KG1 (cell line): Measurements from ENCODE around the gene GNA12.

Source experiments
- DNase-seq: peaks from one replicate; lab custom pipeline; 2025; lab: John Stamatoyannopoulos, UW

Gene GNA12

DNA sequence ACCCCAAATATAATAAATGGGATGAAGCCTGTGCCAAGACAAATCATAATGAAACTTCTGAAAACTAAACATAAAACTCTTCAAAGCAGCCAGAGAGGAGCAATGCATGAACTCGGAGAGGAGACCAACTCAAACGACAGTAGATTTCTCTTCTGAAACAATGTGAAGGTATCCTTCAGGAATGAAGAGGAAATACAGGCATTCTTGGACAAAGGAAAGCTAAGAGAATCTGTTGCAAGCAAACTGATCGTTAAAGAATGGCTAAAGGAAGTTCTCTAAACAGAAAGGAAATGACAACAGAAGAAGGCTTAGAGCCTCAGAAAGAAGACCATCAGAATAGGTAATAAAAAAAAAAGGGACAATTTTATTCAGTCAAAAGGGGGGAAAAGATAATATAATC is 6.6 kb downstream of the GNA12 start:
- DNase-seq = no peak

DNA sequence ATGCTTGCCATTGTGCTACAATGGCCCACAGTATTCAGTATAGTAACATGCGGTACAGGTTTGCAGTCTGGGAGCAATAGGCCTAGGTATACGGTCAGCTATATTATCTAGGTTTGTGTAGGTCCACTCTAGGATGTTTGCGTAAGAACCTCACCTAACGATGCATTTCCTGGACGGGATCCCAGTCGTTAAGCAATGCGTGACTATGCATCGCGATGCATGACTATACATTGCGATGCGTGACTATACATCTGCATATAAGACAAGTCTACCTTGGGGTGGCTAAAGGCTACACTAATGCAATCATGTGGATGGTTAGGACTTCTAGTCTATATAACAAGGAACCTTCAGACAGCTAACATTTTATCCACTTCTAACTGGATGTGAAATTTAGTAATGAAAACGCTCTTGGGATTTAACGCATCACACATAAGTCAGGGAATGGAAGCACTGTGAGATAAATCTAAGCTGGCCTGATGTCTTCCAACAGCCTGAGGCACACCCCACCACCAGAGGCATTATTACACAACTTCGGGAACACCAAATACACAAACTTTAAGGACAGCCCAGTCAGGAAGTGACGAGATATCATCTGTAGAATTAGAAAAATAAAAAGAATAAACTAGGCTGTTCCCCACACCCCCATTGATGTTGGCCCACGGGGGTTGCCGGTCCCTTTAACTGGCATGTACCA is 9.2 kb downstream of the GNA12 start:
- DNase-seq = no peak

DNA sequence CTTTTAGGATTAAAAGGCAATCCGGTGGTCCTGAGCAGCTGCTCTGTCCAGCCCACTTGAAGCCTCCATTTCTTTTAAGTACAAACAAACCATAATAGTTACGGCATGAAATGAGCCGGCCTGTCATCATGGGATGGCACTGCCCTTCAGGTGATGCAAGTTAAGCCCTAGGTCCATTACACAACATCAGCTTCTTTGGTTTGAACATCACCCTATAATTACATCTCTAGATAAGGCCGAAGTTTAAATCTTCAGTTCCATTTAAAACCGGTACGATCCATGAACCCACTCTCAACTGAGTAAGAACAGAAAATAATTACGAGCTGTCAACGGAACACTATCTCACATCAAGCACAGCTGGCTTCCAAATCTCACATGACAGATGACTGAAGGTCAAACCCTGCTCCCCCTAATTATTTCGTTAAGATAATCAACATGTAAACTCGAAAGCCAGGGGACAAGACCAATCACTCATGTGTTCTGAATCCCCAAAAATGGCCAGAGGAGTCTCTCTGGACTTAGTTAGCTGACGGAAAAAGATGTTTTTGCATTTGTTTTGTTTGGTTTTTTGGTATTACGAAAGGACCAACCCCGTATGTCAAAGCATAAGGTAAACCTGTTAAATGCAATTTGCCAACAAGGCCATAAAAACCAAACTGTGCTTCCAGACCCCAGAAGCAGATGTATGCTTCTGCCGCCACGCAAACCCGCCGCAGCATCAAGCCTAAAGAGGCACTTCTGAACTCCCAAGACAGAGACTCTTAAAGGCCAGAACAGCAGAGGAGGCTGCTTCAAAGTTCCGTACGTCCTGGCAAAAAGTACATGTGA is 10.8 kb downstream of the GNA12 start:
- no peak for DNase-seq

DNA sequence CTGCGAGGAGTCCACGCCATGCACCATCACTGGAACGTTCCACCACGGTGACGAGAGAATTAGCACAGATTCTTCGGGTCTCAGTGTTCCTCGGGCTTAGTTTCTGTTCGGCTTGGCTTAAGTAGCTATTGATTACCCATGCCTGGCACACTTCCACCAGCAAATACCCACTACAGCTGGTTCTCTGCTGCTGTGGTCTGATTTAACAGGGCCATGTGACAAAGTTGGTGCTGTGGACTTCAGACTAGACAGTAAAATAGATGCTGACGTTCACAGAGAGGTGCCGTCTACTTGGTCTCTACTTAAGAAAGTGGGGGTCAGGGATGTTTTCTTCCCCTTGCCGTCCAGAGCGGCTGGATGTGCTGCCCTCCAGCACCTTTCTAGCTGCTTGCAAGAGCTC is 11.6 kb downstream of the GNA12 start:
- no peak for DNase-seq

DNA sequence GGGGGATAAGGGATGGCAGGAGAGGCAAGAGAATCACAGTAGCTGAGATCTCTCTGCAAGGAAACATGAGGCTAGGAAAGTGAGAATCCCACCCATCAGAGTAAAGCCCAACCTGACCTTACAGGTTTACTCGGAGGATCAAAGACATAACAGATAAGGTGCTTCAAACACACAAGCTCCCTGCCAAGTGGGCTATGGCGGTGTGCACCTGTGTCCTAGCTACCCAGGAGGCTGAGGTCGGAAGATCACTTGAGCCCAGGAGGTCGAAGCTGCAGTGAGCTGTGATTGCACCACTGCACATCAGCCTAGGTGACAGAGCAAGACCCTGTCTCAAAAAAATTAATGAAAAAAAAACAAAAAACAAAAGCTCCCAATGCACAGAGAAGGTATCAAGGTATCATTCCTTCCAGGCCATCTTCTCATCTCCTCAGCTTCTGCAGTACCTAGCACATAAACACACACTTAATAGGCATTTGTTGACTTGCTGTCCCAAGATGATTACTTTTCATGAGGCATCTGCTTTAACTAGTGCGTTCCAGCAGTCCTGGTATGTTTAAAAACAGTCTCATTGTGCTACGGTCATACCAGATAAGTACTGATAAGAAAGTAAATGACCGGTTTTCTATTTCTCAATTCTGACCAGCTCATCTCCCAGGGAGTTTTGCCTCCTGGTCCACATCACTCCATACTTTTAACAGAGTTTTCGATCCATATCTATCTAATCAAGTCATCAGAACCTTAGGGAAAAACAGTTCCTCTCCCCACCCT is 13.3 kb downstream of the GNA12 start:
- DNase-seq = no peak

DNA sequence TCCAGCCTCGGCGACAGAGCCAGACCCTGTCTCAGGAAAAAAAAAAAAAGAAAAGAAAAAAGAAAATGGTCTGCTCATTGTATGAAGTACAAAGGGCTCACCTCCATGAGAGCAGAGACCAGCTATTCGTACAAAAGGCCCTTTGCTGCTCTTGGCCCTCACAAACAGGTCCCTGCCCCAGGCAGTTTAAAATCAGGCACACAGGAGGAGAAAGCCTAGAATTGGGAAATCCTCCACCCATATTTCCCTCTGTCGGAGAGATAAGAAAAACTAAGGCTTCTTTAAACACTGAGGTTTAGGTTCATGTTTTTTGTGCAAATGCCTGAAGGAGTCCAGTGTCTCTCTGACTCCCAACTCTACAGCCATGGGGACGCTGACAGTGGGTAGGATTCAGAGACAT is 15.1 kb downstream of the GNA12 start:
- DNase-seq = no peak

DNA sequence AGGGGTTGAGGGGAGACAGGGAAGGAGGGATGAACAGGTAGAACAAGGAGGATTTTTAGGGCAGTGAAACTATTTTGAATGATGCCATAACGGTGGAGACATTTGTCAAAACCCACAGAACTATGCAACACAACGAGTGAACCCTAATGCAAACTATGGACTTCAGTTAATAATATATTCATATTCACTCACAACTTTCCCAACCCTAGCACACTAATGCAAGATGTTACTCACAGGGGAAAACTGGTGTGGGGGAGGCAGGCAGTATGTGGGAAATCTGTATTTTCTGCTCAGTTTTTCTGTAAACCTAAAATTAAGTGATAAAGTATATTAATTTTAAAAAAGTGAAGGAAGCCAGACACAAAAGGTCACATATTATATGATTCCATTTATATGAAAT is 17.3 kb downstream of the GNA12 start:
- no peak for DNase-seq

DNA sequence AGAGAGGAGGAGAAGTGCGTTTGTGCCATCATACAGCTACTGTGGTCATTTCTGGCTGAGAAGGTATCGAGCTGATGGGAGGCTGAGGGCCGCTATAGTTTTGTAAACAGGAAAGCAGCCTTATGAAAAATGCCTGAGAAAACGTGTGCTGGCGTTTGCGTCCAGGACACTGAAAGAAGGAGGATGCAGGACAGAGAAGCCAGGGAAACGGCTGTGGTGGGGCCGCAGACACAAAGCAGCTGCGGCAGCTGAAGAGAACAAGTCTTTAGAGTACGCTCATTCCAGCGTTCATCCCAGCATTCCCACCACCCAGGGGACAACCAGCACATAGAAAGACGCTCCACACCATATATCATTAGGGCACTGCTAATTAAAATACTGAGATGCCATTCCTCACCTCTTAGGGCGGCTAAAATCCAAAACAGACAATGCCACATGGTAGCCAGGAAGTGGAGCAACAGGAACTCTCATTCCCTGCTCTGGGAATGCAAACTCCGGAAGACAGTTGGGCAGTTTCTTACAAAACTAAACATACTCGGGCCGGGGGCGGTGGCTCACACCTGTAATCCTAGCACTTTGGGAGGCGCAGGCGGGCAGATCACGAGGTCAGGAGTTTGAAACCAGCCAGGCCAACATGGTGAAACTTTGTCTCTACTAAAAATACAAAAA is 18.4 kb downstream of the GNA12 start:
- no peak for DNase-seq

DNA sequence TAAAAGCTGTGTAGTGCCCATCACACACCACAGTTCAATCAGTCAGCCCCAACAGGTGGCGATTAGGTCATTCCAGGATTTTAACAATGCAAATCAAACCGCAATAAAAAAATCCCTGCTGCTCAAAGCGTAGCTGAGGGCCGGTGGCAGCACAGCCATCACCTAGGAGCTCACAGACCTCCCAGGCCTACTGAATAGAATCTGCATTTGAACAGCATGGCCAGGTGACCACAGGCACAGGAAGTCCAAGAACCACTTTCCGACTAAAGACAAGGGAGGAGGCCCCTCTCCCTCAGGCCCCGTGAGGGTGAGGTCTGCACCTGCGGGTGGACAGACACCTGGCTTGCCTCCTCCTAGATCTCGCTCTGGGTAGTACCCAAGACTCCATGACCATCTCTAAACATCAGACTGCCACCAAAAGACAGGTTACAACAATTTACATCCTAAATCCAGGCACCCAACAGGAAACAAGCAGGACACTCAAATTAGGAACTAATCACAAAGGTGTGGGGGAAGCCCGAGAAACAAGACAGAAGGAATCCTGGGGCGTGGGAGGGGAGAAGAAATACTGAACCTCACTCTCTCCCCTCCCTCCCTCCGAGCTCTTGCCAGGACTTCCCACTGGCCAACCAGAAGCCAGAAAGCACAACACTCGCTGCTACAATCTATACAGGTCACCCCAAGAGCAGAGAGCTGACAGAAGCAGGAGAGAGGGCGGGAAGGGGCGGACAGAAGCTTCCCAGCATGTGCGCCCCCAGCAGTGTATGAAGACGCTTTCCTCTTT is 19.2 kb downstream of the GNA12 start:
- DNase-seq = no peak

DNA sequence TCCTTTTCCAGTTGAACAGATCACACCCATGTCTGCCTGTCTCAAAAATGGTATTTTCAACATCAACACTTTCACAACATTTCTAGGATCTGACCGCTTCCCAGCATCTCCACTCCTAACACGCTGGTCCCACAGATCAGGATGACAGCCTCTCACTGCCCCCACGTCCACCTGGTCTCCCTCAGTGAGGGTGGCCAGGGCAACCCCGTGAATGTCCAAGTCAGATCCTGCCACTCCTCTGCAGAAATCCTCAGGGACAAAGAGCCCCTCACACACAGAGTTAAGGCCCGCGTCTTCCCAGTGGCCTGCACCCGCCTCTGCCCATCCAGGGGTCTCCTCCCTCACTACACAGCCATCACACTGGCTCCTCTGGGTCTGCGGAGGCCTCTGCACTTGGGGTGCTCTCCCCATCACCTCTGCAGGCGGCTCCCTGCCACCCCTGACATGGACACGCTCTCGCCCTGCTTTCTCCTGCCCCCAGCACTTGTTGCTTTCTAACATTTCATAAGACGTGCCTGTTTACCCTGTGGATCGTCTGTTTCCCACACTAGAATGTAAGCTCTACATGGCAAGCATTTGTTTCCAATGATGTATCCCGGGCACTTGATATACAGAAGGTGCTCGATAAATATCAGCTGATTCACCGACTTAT is 20.0 kb downstream of the GNA12 start:
- DNase-seq = no peak

DNA sequence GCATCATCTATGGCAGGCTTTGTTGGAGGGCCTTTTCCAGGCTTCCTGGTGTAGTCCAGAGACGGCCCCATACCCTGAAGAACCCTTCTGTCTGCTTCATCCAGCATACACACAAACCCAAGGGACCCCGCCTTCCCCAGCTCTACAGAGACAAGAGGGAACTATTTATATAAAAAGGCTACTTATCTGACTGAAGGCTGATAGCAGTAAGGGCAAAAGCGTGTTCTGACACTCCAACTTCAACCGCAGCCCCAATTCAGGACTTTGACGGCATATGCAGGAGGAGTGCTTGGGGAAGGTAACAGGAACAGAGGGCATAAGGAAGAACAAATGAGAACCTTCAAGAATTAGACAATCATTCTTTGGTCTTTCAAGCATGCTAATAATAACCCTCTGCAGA is 21.0 kb downstream of the GNA12 start:
- DNase-seq = no peak

DNA sequence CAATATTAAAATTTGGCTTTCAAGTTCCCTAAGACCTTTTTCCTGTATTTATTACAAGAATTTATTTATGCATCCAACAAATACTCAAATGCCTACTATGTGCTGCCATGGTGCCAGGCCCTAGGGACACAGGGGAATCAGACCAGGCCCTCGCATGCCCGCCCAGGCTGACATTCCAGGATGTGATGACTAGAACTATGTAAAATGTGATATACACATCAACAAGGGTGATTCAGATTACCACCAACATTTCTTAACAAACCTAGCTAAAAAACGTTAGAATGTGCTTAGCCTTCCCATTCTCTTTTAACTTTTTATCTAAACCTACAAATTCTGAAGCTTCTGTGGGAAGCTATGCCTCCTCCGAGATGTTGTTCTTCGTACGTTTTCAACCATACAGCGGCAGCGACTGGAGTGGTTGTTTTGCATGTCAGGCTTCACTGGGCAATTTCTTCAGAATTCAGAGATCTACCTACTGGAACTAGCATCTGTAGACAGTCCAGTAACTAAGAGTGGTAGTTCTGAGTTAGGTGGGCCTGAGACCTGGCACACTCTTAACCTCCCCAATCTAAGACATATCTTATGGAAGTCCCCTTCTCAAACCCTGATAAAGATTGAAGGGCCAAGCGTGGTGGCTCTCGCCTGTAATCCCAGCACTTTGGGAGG is 22.1 kb downstream of the GNA12 start:
- DNase-seq = no peak

DNA sequence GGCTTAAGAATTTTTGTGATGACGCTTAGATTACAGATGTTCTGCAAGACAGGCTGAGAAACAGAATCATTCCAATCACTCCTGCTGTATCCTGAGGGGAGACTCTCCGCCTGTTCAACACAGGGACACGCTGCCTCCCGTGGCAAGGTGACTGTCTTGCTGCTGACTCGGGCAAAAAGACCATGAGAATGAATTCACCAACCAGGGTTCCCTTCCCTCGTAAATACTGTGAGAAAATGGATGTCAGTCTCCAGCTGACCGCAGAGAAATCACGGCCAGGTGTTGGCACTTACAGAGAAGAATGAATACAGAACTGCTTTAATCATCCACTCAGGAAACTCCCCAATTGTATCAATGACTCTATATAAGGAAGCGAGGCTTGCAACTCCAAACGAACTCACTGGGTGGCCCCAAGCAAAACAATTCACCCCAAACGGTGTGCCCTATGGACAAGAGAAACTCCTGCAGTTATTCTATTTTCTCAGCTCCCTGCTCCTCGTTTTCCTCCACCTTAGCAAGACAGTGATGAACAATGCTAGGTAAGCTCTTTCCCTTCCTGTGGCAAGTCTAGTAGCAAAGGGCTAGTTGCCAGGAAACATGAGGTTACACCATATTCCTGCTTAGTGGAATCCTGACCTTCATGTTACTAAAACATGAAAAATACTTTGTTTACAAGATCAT is 22.8 kb downstream of the GNA12 start:
- no peak for DNase-seq

DNA sequence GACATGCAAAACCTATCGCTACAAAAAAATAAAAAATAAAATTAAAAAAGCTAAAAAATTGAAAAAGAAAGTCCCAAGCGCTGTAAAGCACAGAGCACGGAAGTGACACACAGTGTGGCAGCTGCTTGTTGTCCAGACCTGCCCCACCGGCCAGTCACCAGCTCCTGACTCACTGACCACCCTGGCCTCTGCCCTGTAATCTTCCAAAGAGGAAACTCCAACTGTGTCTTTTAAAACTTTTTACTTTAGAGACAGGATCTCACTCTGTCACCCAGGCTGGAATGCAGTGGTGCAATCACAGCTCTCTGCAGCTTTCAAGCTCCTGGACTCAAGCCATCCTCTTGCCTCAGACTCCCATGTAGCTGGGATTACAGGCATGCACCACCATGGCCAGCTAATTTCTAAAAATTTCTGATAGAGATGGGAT is 23.6 kb downstream of the GNA12 start:
- DNase-seq = no peak

DNA sequence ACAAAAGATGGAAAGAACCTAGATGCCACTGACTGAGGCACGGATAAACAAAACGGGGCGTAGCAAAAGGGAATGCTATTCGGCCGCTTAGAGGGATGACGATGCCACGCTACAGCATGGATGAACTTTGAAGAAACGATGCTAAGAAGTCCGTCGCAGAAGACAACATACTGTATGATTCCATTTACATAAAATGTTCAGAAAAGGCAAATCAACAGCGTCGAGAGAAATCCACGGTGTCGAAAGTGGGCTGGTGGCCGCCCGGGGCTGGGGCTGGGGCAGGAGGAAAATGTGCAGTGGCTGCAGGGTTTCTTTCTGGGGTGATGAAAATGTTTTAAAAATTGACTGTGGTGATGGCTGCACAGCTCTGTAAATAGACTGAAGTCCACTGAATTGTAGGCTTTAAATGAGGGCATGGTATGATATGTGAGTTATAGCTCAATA is 24.1 kb downstream of the GNA12 start:
- no peak for DNase-seq

DNA sequence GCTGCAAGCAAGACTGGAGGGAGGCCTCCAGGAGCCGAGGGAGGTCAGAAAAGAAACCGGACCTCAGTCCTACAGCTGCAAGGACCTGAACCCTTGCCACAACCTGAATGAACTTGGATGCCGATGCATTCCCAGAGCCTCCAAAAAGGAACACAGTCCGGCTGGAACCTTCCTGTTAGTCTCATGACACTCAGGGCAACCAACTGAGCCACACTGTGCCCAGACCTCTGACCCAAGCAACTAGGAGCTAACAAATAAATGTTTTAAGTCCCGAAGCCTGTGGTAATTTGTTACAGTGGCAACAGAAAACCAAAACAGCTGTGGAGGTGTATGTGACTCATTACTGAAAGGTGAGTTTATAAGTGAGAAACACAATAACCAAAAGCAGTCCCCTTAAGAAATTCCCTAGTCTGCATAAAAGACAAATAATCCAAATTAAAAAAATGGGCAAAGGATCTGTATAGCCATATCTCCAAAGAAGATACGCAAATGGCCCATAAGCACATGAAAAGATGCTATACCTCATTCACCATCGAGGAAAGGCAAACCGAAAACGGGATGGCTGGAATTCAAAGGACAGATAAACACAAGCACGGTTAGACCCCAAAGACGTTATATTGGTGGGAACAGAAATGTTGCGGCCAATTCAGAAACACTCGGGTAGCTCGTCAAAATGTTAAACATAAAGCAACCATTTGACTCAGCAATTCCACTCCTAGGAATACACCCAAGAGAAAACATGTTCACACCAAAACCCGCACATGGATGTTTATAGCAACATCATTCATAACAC is 24.8 kb downstream of the GNA12 start:
- DNase-seq = no peak

DNA sequence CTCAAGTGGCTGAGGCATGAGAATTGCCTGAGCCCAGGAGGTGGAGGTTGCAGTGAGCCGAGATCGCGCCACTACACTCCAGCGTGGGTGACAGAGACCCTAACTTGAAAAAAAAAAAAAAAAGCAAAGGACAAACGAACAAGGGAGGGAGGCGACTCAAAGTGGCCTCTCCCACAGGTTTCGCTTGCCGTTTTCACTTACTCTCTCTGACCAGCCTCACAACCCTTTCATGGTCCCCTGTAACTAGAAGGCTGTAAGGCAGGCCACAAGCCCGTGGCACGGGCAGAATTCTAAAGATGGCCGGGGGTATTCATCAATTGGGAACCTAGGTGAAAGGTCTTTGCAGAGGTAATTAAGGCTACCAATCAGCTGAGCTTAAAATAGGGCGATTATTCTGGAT is 25.5 kb downstream of the GNA12 start:
- no peak for DNase-seq

DNA sequence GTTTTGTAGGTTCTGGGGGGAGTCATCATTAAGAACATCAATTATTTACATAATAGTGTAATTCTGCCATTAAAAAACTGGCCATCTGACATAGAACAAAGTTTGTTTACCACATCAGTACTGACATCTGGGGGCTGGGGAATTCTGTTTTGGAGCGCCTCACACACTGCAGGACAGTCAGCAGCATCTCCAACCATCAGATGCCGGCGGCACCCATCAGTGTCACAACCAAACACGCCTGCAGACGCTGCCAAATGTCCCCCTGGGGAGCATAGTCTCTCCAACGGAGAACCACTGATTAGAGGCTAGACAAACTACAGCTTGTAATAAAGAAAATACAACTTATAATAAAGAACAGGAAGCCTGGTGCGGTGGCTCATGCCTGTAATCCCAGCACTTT is 26.0 kb downstream of the GNA12 start:
- DNase-seq = no peak

DNA sequence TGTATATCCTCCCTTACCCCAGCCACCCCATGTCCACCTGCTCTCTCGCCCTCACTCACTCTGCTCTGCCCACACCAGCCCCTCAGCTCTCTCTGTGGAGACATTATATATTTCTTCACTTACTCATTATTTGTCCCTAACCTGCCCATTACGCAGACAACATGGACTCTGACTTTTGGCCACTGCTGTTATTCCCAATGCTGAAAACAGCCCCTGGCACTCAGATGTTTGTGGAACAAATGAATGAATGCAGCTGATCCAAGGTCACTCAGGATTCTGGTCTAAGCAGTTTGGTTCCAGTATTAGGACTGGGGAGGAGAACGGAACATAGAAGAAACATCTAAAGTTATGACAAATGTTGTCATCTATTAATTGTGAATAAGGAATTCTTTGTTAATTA is 26.7 kb downstream of the GNA12 start:
- DNase-seq = no peak
